CD4-positive, alpha-beta T cell treated with Interleukin-17A for 4 hours (primary cell): ENCODE data around the gene COL27A1.
"Not testable (repeated sequence)": the region's sequence is repeated elsewhere in the genome, so short reads cannot be mapped to it uniquely, and the experiment has no call there.

Experiments used
- DNase-seq: peaks from one replicate; pipeline ENCODE4 v3.0.0-alpha.2; 2020; ENCODE audit warnings: mixed read lengths

The COL27A1 gene

GRCh38 chr9:114328937-114329624 is 173.7 kb downstream of the COL27A1 start:
- not testable (repeated sequence) for DNase-seq

- not testable (repeated sequence) for DNase-seq
Observed at GRCh38 chr9:114329625-114330022, 174.3 kb downstream of the COL27A1 start, which contains the start of gene ORM2. Gene ORM2 (plus strand): TSS chr9:114329869. CDS start chr9:114329905, 36 bp downstream.

GRCh38 chr9:114330636-114331035 is 175.3 kb downstream of the COL27A1 start:
- no peak for DNase-seq

- DNase-seq = not testable (repeated sequence)
Observed at GRCh38 chr9:114331229-114332195, 176.2 kb downstream of the COL27A1 start.

- not testable (repeated sequence) for DNase-seq
Observed at GRCh38 chr9:114332474-114333040, 177.2 kb downstream of the COL27A1 start.

GRCh38 chr9:114333718-114334117 is 178.4 kb downstream of the COL27A1 start:
- DNase-seq = not testable (repeated sequence)

- no peak for DNase-seq
Observed at GRCh38 chr9:114334490-114334889, 179.2 kb downstream of the COL27A1 start.

- DNase-seq = no peak
Observed at GRCh38 chr9:114335745-114336144, 180.4 kb downstream of the COL27A1 start.

GRCh38 chr9:114336157-114336556 is 180.8 kb downstream of the COL27A1 start:
- no peak for DNase-seq

- DNase-seq = no peak
Observed at GRCh38 chr9:114336699-114337395, 181.5 kb downstream of the COL27A1 start.

GRCh38 chr9:114338187-114338586 is 182.8 kb downstream of the COL27A1 start:
- DNase-seq = no peak

GRCh38 chr9:114339130-114339908 is 184.0 kb downstream of the COL27A1 start:
- peak; percentile 73 for DNase-seq

- DNase-seq = no peak
Observed at GRCh38 chr9:114341152-114341830, 186.0 kb downstream of the COL27A1 start.

GRCh38 chr9:114341991-114342390 is 186.7 kb downstream of the COL27A1 start:
- DNase-seq = no peak

- DNase-seq = no peak
Observed at GRCh38 chr9:114342755-114343440, 187.6 kb downstream of the COL27A1 start.

- DNase-seq = no peak
Observed at GRCh38 chr9:114343471-114344187, 188.3 kb downstream of the COL27A1 start.

GRCh38 chr9:114344188-114344566 is 188.8 kb downstream of the COL27A1 start:
- no peak for DNase-seq

GRCh38 chr9:114344692-114345091 is 189.4 kb downstream of the COL27A1 start:
- DNase-seq = no peak

GRCh38 chr9:114345493-114346065 is 190.2 kb downstream of the COL27A1 start:
- DNase-seq = no peak

GRCh38 chr9:114346146-114346545 is 190.8 kb downstream of the COL27A1 start:
- no peak for DNase-seq
